Endothelial cell of umbilical vein (primary cell): ENCODE data around the gene DPH6. TPM values are rescaled to one million over a fixed set of nuclear protein-coding genes. Genes with fewer than 3 reads are reported as not detected.

Source experiments
- BruUV-seq: library from RNA; stranded (reverse); fragments of 400-500 nt; replicated peaks from 2 replicates; lab custom pipeline; 2021; lab: Mats Ljungman, UMichigan
- CTCF ChIA-PET: fragments of 300-600, 350-600 bp; sonication (Branson Sonifier 250); formaldehyde crosslinking; loops from one replicate; lab custom pipeline; 2021; ENCODE audit warnings: antibody characterized with exemption, inconsistent platforms; lab: Charles Lee
- POLR2A ChIA-PET: fragments of 300-600, 350-600 bp; sonication (Branson Sonifier 250); formaldehyde crosslinking; loops from one replicate; lab custom pipeline; 2021; ENCODE audit warnings: antibody characterized with exemption, inconsistent platforms; lab: Charles Lee
- DNase-seq: peaks from one replicate; pipeline ENCODE4 v3.0.0-alpha.2; 2011; ENCODE audit warnings: low read depth, low spot score
- FAIRE-seq: peaks from 2 replicates; lab custom pipeline; 2011; peaks lifted over from hg19 to GRCh38; lab: Jason Lieb, UNC
- H2AFZ ChIP-seq: 2 replicates; pipeline ENCODE4 v1.6.0; 2012; ENCODE audit warnings: low read depth, low read length, control low read depth, inconsistent platforms
- H3K27ac ChIP-seq: 2 replicates; pipeline ENCODE4 v1.5.1; 2011; ENCODE audit warnings: low read depth, mild to moderate bottlenecking, control low read depth, low read length, moderate library complexity; ENCODE audit not compliant: insufficient read depth
- H3K27me3 ChIP-seq, 2 experiments: 2 replicates each; pipeline versions ENCODE4 v1.6.0 to v1.6.1; 2011; ENCODE audit warnings: low read length in 2 of 2, mixed read lengths in 1 of 2; ENCODE audit not compliant: control insufficient read depth in 2 of 2, insufficient read depth in 2 of 2
- H3K36me3 ChIP-seq, 2 experiments: 2 replicates in 1 of 2; 3 replicates in 1 of 2; pipeline ENCODE4 v1.5.1; 2011; ENCODE audit warnings: low read length in 2 of 2, mild to moderate bottlenecking in 1 of 2, moderate library complexity in 1 of 2; ENCODE audit not compliant: control insufficient read depth in 2 of 2, insufficient read depth in 2 of 2; ENCODE audit errors: extremely low read depth in 1 of 2
- H3K4me1 ChIP-seq: 3 replicates; pipeline ENCODE4 v1.5.1; 2011; ENCODE audit warnings: mild to moderate bottlenecking, low read length; ENCODE audit not compliant: control insufficient read depth, insufficient read depth; ENCODE audit errors: extremely low read depth
- H3K4me2 ChIP-seq: 2 replicates; pipeline ENCODE4 v1.6.1; 2011; ENCODE audit warnings: low read length, control low read depth, mixed read lengths; ENCODE audit not compliant: insufficient read depth
- H3K4me3 ChIP-seq, 3 experiments: fragments of 200-600 bp in 1 of 3; sonication (generic), shearing (Covaris generic) in 1 of 3; replicated peaks in 1 of 3; 2 replicates each; pipeline ENCODE4 v1.5.1; 2011 to 2016; ENCODE audit warnings: control low read depth in 3 of 3, low read length in 3 of 3, mild to moderate bottlenecking in 2 of 3, inconsistent platforms in 1 of 3, low read depth in 1 of 3, moderate library complexity in 1 of 3; ENCODE audit not compliant: insufficient read depth in 1 of 3
- H3K79me2 ChIP-seq: 2 replicates; pipeline ENCODE4 v1.6.0; 2012; ENCODE audit warnings: low read length, inconsistent platforms; ENCODE audit not compliant: control insufficient read depth, insufficient read depth
- H3K9ac ChIP-seq: replicated peaks from 2 replicates; pipeline ENCODE3; 2011; ENCODE audit warnings: low read length, control low read depth; ENCODE audit not compliant: insufficient read depth; ENCODE audit errors: extremely low read depth
- H3K9me1 ChIP-seq: replicated peaks from 3 replicates; pipeline ENCODE4 v1.6.0; 2011; ENCODE audit warnings: mild to moderate bottlenecking, low read length; ENCODE audit not compliant: control insufficient read depth, insufficient read depth; ENCODE audit errors: extremely low read depth
- H3K9me3 ChIP-seq: replicated peaks from 2 replicates; pipeline ENCODE4 v1.5.1; 2012; ENCODE audit warnings: low read length, inconsistent platforms; ENCODE audit not compliant: control insufficient read depth, insufficient read depth
- H4K20me1 ChIP-seq: replicated peaks from 2 replicates; pipeline ENCODE3; 2011; ENCODE audit warnings: mild to moderate bottlenecking, low read length; ENCODE audit not compliant: control insufficient read depth, insufficient read depth; ENCODE audit errors: extremely low read depth
- CTCF ChIP-seq, 2 donors: IDR thresholded peaks; 1 replicate in 1 of 2; 2 replicates in 1 of 2; pipeline ENCODE4 v1.5.1; 2011; ENCODE audit warnings: low read length in 2 of 2, mild to moderate bottlenecking in 2 of 2, moderate library complexity in 2 of 2, control low read depth in 1 of 2, inconsistent platforms in 1 of 2, low read depth in 1 of 2; ENCODE audit not compliant: insufficient read depth in 1 of 2; ENCODE audit errors: extremely low read depth in 1 of 2
- EZH2 ChIP-seq: IDR thresholded peaks from 2 replicates; pipeline ENCODE4 v1.6.1; 2012; ENCODE audit warnings: borderline replicate concordance, low read depth, mild to moderate bottlenecking, moderate library complexity, low read length, inconsistent platforms; ENCODE audit not compliant: severe bottlenecking
- FOS ChIP-seq: IDR thresholded peaks from 2 replicates; pipeline ENCODE4 v1.6.1; 2011; ENCODE audit warnings: mild to moderate bottlenecking, low read length, moderate library complexity, borderline replicate concordance; ENCODE audit not compliant: insufficient read depth
- GATA2 ChIP-seq: IDR thresholded peaks from 2 replicates; pipeline ENCODE4 v1.7.0; 2011; ENCODE audit warnings: low read depth, mild to moderate bottlenecking, moderate library complexity, mixed read lengths, low read length; ENCODE audit not compliant: insufficient read length, insufficient read depth
- JUN ChIP-seq: IDR thresholded peaks from 2 replicates; pipeline ENCODE4 v1.6.1; 2011; ENCODE audit warnings: borderline replicate concordance, low read depth; ENCODE audit not compliant: insufficient read length, insufficient read depth
- MAX ChIP-seq: IDR thresholded peaks from 2 replicates; pipeline ENCODE4 v1.6.1; 2011; ENCODE audit not compliant: insufficient read depth, insufficient read length
- MYC ChIP-seq: IDR thresholded peaks from one replicate; pipeline ENCODE4 v1.6.1; 2011; ENCODE audit warnings: mild to moderate bottlenecking, low read depth, low read length
- POLR2A ChIP-seq: IDR thresholded peaks from 2 replicates; pipeline ENCODE4 v1.6.1; 2012; ENCODE audit warnings: low read depth, mild to moderate bottlenecking, control low read depth, low read length
- POLR2AphosphoS5 ChIP-seq: IDR thresholded peaks from 2 replicates; pipeline ENCODE4 v1.6.1; 2012; ENCODE audit warnings: low read depth, mild to moderate bottlenecking, control low read depth, low read length, moderate library complexity; ENCODE audit not compliant: insufficient read depth
- dilution Hi-C: fragments of 300-500 bp; cut with MboI; formaldehyde crosslinking; loops from one replicate; pipeline ENCODE4 v1.15.0; 2019; ENCODE audit warnings: low sequenced_read_pairs; ENCODE audit not compliant: extremely low pct_ligation_motif_present
- intact Hi-C: fragments of 100-400 bp; cut with micrococcal nuclease; formaldehyde crosslinking; loops from one replicate; pipeline ENCODE4 v1.10.0; 2022
- polyA plus RNA-seq, 4 experiments: library from polyadenylated mRNA; depleted of rRNA in 3 of 4; stranded (reverse) in 3 of 4; unstranded in 1 of 4; fragments of >200 nt; gene quantifications; 2 replicates each; pipeline versions ENCODE4 v1.2.1 to v1.2.3, GENCODE V29; 2011 to 2012; ENCODE audit warnings: missing spikeins in 1 of 4
- total RNA-seq: library from RNA; stranded (reverse); gene quantifications from 2 replicates; pipeline ENCODE4 v1.2.3, GENCODE V29; 2021

Gene DPH6
- total and polyA plus RNA-seq, 2 donors (not counting 3 experiments of a cell fraction or from before 2014, with no cell fraction given) = 4.6 to 10.1 TPM

DNA sequence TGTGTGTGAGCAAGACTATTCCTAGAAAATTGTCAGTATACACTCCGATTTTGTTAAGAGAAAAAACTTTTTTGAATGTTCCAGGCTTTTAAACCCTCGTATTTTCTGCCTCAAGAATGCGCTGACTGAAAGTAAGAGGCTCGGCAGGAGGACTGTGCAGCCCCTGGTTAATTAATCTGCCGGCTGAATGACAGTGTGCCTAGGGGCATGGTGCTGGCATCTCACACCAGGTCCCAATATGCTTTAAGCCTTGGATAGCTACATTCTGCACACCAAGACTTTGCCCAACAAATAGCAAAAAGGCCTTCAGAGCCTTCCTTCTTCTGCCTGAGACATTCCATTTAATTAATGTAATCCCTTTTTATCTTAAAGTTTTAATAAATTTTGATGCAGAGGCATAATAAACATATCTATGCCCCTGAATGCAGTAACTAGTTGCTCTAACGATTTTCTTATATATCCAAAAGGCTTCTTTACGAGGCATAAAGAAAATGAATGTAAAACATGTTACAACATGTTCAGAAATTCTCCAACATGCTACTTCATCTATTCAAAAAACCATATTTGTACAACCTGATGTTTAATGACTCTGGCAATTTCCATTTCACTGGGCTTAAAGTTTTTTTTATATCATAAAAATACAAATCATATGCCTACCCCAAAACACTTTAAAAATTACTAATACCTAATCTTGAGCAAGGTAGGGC lies 37.9 kb downstream of the DPH6 start:
- no peak for FAIRE-seq
- no peaks in the 10 kb centered on the region for H3K9me3 ChIP-seq
- H3K36me3 ChIP-seq = no peaks in the 10 kb centered on the region
- H3K27me3 ChIP-seq = no peaks in the 10 kb centered on the region
- H3K9me1 ChIP-seq = no peaks in the 10 kb centered on the region
- H3K9ac ChIP-seq = no peak overlapping the region
- TF ChIP-seq CTCF (IDR thresholded peaks at IDR 0.05; ENCODE audit: extremely low read depth in 1 of 2, insufficient read depth in 1 of 2, low read depth in 1 of 2, low read length in 2 of 2) (no peak), POLR2AphosphoS5 (no peak), POLR2A (no peak), JUN (no peak), MAX (no peak), FOS (no peak), EZH2 (no peak), MYC (no peak), GATA2 (no peak)
- no peak for DNase-seq
- POLR2A ChIA-PET = no interaction called here
- no TSS peak for BruUV-seq
- no peaks in the 10 kb centered on the region for H3K79me2 ChIP-seq
- CTCF ChIA-PET = no interaction called here
- H3K4me3 ChIP-seq = no peak overlapping the region
- intact Hi-C loops = no loop called here
- no peak overlapping the region for H3K27ac ChIP-seq
- no peak overlapping the region for H2AFZ ChIP-seq
- H3K4me2 ChIP-seq = no peak overlapping the region
- H4K20me1 ChIP-seq = no peaks in the 10 kb centered on the region
- dilution Hi-C loops = no loop called here
- H3K4me1 ChIP-seq = no peaks in the 10 kb centered on the region
